Endodermal cell (in vitro differentiated cells): ENCODE results near the gene TMEM175. TPM values are rescaled to one million over a fixed set of nuclear protein-coding genes. Genes with fewer than 3 reads are reported as not detected.

Experiments used
- DNase-seq: peaks from one replicate; pipeline ENCODE4 v3.0.0-alpha.2; 2017
- H3K27ac ChIP-seq: 2 replicates; pipeline ENCODE4 v1.5.1; 2013; ENCODE audit warnings: mild to moderate bottlenecking, low read depth, low read length, moderate library complexity
- H3K27me3 ChIP-seq: 2 replicates; pipeline ENCODE4 v1.6.1; 2013; ENCODE audit warnings: mild to moderate bottlenecking, low read length, moderate library complexity; ENCODE audit not compliant: insufficient read depth, control insufficient read depth, poor library complexity, severe bottlenecking
- H3K36me3 ChIP-seq: 2 replicates; pipeline ENCODE4 v1.7.0; 2013; ENCODE audit warnings: mild to moderate bottlenecking, low read length, moderate library complexity; ENCODE audit not compliant: control insufficient read depth, insufficient read depth
- H3K4me1 ChIP-seq: one replicate; pipeline ENCODE4 v1.7.0; 2013; ENCODE audit warnings: low read length; ENCODE audit not compliant: control insufficient read depth, insufficient read depth
- H3K4me3 ChIP-seq: 2 replicates; pipeline ENCODE4 v1.5.1; 2013; ENCODE audit warnings: mild to moderate bottlenecking, low read length, moderate library complexity
- H3K9ac ChIP-seq: 2 replicates; pipeline ENCODE4 v1.6.1; 2013; ENCODE audit warnings: mild to moderate bottlenecking, low read length, moderate library complexity; ENCODE audit not compliant: poor library complexity, severe bottlenecking; ENCODE audit errors: extremely low read depth
- H3K9me3 ChIP-seq: 2 replicates; pipeline ENCODE4 v1.6.1; 2013; ENCODE audit warnings: mild to moderate bottlenecking, low read length, moderate library complexity; ENCODE audit not compliant: control insufficient read depth
- H3K27ac Mint-ChIP-seq: 2 replicates; pipeline ENCODE4 v1.8.0; 2020; ENCODE audit warnings: mixed read lengths
- H3K27me3 Mint-ChIP-seq: 2 replicates; pipeline ENCODE4 v1.8.0; 2021; ENCODE audit warnings: mild to moderate bottlenecking, mixed read lengths; ENCODE audit not compliant: insufficient read depth
- H3K36me3 Mint-ChIP-seq: 2 replicates; pipeline ENCODE4 v1.8.0; 2020; ENCODE audit warnings: low read depth, mixed read lengths
- H3K4me1 Mint-ChIP-seq: 2 replicates; pipeline ENCODE4 v1.8.0; 2020; ENCODE audit warnings: mixed read lengths
- H3K4me3 Mint-ChIP-seq: 2 replicates; pipeline ENCODE4 v1.8.0; 2020; ENCODE audit warnings: mild to moderate bottlenecking, moderate library complexity, mixed read lengths
- H3K9me3 Mint-ChIP-seq: 2 replicates; pipeline ENCODE4 v1.8.0; 2020; ENCODE audit warnings: mild to moderate bottlenecking, mixed read lengths
- WGBS, 2 experiments: methylation state at CpG; one replicate each; pipeline versions ENCODE4 v1.1.5 to v1.1.7; 2013; ENCODE audit warnings: missing lambda C conversion rate in 2 of 2, mixed read lengths in 1 of 2; ENCODE audit not compliant: insufficient coverage in 1 of 2, insufficient read length in 1 of 2; 5-methylcytosine and 5-hydroxymethylcytosine counted together
- total RNA-seq, 2 donors: library from RNA; stranded (reverse); fragmentation: NEBNext Ultra II Directional in 1 of 2; extraction: Animal tissue kit (Norgen Biotek cat#: 25700) in 1 of 2; gene quantifications; 2 replicates in 1 of 2; 3 replicates in 1 of 2; pipeline ENCODE4 v1.2.1, GENCODE V29; 2021
- TF ChIP-seq, protein P1 (sequence below): fragments of 200-600 bp; sonication (generic); conservative IDR thresholded peaks from 2 replicates; pipeline ENCODE4 v1.5.0; 2021; ENCODE audit warnings: antibody characterized with exemption, mild to moderate bottlenecking

TMEM175 gene
- total RNA-seq, 2 donors from 2014 or later: 15.9 to 23.0 TPM

DNA sequence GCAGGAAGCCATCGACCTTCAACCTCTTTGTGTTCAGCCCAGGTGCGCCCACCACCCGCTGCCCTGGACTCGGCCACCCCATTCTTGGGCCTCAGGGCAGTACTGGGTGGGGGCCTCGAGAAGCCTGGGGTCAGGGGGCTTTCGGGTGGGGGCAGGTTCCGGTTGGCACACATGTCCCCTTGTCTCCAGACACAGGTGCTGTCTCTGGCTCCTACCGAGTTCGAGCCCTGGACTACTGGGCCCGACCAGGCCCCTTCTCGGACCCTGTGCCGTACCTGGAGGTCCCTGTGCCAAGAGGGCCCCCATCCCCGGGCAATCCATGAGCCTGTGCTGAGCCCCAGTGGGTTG is 71.8 kb downstream of the TMEM175 start:
- no peak overlapping the region for H3K27ac Mint-ChIP-seq

DNA sequence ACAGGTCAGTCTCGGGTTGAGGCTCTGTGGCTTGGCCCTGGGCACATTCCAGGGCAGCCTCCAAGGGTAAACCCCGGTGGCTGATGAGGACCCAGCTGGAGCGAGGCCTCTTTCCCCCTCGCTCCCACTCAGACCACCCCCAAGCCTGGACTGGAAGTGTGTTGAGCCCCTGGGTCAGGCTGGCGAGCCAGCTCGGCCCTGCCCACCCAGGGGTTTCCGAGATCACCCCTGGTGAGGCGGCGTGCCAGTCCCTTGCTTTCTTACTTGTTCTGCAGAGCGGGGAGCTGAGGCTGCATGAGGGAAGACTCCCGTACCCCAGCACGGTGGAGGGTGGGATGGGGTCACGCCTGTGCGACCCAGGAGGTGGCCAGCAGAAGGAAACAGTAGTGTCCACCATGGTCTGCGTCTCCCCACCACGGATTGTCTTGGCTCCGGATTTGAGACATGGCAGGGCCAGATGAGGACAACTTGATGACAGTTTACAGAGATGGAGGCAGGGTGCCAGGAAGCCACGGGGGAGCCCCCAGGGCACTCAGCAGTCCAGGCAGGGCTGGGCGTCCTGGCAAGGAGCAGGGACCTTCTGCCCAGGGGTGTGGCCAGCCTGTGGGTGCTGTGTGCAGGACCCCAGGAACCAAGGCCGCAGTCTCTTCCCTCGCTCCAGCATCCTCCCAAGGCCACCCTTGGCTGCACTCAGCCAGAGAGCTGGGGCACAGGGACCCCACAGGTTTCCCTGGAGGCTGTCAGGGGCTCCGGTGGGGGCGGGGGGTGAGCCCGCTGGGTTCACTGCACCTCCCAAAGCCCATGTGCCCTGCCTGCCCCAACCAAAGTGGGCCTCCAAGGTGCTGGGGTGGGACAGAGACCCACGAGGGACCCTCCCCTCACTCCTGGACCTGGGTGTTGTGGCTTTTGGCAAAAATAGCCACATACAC is 72.6 kb downstream of the TMEM175 start:
- 87 to 89% methylated on average over 18 to 25 of the region's 25 CpGs for WGBS, 2 experiments
- Mint-ChIP-seq H3K27me3 (peaks cover 82% of the 10 kb centered on the region), H3K36me3 (no peaks in the 10 kb centered on the region), H3K27ac (no peak overlapping the region), H3K4me3 (no peak overlapping the region), H3K4me1 (peaks cover 4% of the 10 kb centered on the region), H3K9me3 (peaks cover 16% of the 10 kb centered on the region)
- DNase-seq: no peak
- H3K4me3 ChIP-seq: no peak overlapping the region
- TF ChIP-seq, protein P1, sequence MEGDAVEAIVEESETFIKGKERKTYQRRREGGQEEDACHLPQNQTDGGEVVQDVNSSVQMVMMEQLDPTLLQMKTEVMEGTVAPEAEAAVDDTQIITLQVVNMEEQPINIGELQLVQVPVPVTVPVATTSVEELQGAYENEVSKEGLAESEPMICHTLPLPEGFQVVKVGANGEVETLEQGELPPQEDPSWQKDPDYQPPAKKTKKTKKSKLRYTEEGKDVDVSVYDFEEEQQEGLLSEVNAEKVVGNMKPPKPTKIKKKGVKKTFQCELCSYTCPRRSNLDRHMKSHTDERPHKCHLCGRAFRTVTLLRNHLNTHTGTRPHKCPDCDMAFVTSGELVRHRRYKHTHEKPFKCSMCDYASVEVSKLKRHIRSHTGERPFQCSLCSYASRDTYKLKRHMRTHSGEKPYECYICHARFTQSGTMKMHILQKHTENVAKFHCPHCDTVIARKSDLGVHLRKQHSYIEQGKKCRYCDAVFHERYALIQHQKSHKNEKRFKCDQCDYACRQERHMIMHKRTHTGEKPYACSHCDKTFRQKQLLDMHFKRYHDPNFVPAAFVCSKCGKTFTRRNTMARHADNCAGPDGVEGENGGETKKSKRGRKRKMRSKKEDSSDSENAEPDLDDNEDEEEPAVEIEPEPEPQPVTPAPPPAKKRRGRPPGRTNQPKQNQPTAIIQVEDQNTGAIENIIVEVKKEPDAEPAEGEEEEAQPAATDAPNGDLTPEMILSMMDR: no peak
- H3K27me3 ChIP-seq: peaks cover 96% of the 10 kb centered on the region
- peaks cover 10% of the 10 kb centered on the region for H3K9me3 ChIP-seq
- H3K4me1 ChIP-seq: no peaks in the 10 kb centered on the region
- H3K36me3 ChIP-seq: no peaks in the 10 kb centered on the region
- no peak overlapping the region for H3K27ac ChIP-seq
- no peak overlapping the region for H3K9ac ChIP-seq

More for the DNA sequence above, 71.8 kb downstream of the TMEM175 start:
- Histone ChIP-seq H3K27ac (no peak overlapping the region), H3K36me3 (no peaks in the 10 kb centered on the region), H3K9ac (no peak overlapping the region), H3K9me3 (peaks cover 10% of the 10 kb centered on the region), H3K4me1 (no peaks in the 10 kb centered on the region), H3K4me3 (no peak overlapping the region), H3K27me3 (peaks cover 100% of the 10 kb centered on the region)
- DNase-seq: no peak
- Mint-ChIP-seq H3K36me3 (no peaks in the 10 kb centered on the region), H3K27me3 (peaks cover 83% of the 10 kb centered on the region), H3K4me1 (peaks cover 3% of the 10 kb centered on the region), H3K9me3 (peaks cover 16% of the 10 kb centered on the region), H3K4me3 (peak overlapping the region; percentile 27)
- TF ChIP-seq, protein P1: no peak
- WGBS, 2 experiments: 91 to 93% methylated on average over 7 to 13 of the region's 13 CpGs

DNA sequence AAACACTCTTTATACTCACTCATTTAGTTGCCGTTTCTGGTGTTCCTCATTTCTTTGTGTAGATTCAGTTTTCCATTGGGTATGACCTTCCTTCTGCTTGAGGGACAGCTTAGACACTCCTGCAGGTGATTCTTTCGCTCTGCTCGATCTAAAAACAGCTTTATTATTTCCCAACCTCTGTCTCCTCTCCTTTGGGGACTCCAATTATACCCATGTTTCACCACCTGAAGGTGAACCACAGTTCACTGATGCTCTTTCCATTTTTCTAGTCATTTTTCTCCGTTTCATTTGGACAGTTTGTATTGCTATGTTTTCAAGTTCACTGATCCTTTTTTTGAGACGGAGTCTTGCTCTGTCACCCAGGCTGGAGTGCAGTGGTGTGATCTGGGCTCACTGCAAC is 74.6 kb downstream of the TMEM175 start:
- peaks cover 8% of the 10 kb centered on the region for H3K4me1 Mint-ChIP-seq
- H3K4me3 Mint-ChIP-seq: no peak overlapping the region
- H3K9ac ChIP-seq: no peak overlapping the region
- WGBS, 2 experiments: 85 to 90% methylated on average over 5 of the region's 5 CpGs
- H3K9me3 ChIP-seq: peaks cover 10% of the 10 kb centered on the region
- H3K27me3 ChIP-seq: peaks cover 89% of the 10 kb centered on the region
- no peak overlapping the region for H3K4me3 ChIP-seq
- H3K4me1 ChIP-seq: peaks cover 3% of the 10 kb centered on the region
- H3K27ac ChIP-seq: no peak overlapping the region
- no peak for DNase-seq
- peaks cover 72% of the 10 kb centered on the region for H3K27me3 Mint-ChIP-seq
- peaks cover 16% of the 10 kb centered on the region for H3K9me3 Mint-ChIP-seq
- no peaks in the 10 kb centered on the region for H3K36me3 Mint-ChIP-seq
- no peaks in the 10 kb centered on the region for H3K36me3 ChIP-seq
- TF ChIP-seq, protein P1: no peak
- H3K27ac Mint-ChIP-seq: no peak overlapping the region

Other genes starting within 250 kb of the TMEM175 start
- 10 to 100 TPM; 15.1 to 16.4 TPM for gene SLC49A3, start 243.3 kb upstream of the TMEM175 start, total RNA-seq
- 10 to 100 TPM; 53.1 to 64.0 TPM for gene PCGF3, start 226.6 kb upstream of the TMEM175 start, total RNA-seq
- 1 to 10 TPM; 1.0 to 1.9 TPM for gene CPLX1, start 106.3 kb upstream of the TMEM175 start, total RNA-seq
- 100 to 1,000 TPM; 104 to 121 TPM for gene GAK, start 144 bp upstream of the TMEM175 start, total RNA-seq
- gene DGKQ, start 41.1 kb downstream of the TMEM175 start, total RNA-seq: 10 to 100 TPM; 26.3 to 31.1 TPM
- 10 to 100 TPM; 22.4 to 25.6 TPM for gene IDUA, start 54.6 kb downstream of the TMEM175 start, total RNA-seq
- gene SLC26A1, start 60.9 kb downstream of the TMEM175 start, total RNA-seq: 1 to 10 TPM in 1 of 2 donors, under 1 TPM in 1; 0.55 to 1.0 TPM
- gene FGFRL1, start 79.2 kb downstream of the TMEM175 start, total RNA-seq: 10 to 100 TPM; 51.0 to 93.3 TPM
- 1 to 10 TPM; 3.4 to 5.6 TPM for gene RNF212, start 181.1 kb downstream of the TMEM175 start, total RNA-seq
- gene SPON2, start 240.1 kb downstream of the TMEM175 start, total RNA-seq: 1 to 10 TPM; 1.4 to 2.6 TPM